Brain microvascular endothelial cell (primary cell): ENCODE data around the gene SLC25A13.

Experiments used
- DNase-seq: peaks from one replicate; pipeline ENCODE4 v3.0.0-alpha.2; 2020
- H3K27ac ChIP-seq: fragments of 250-450 bp; sonication (Bioruptor Pico); 2 replicates; pipeline ENCODE4 v1.5.1; 2020; ENCODE audit warnings: mild to moderate bottlenecking, moderate library complexity
- H3K27me3 ChIP-seq: fragments of 250-450 bp; sonication (Bioruptor Pico); replicated peaks from 2 replicates; pipeline ENCODE4 v1.5.1; 2020; ENCODE audit warnings: mild to moderate bottlenecking
- H3K36me3 ChIP-seq: fragments of 250-450 bp; sonication (Bioruptor Pico); replicated peaks from 2 replicates; pipeline ENCODE4 v1.5.1; 2020; ENCODE audit warnings: mild to moderate bottlenecking
- H3K4me3 ChIP-seq: 2 replicates; pipeline ENCODE4 v1.5.1; 2011; ENCODE audit warnings: low read depth, mild to moderate bottlenecking, control low read depth, low read length, moderate library complexity
- in situ Hi-C: cut with HindIII; loops from 2 replicates; pipeline ENCODE4 v1.10.0; 2017; ENCODE audit warnings: low sequenced_read_pairs, low pct_ligation_motif_present
- TF ChIP-seq, protein P1 (sequence below): IDR thresholded peaks from 2 replicates; pipeline ENCODE4 v1.5.1; 2011; ENCODE audit warnings: low read depth, mild to moderate bottlenecking, moderate library complexity, low read length, control low read depth, inconsistent platforms; ENCODE audit errors: missing control alignments

Gene SLC25A13

DNA sequence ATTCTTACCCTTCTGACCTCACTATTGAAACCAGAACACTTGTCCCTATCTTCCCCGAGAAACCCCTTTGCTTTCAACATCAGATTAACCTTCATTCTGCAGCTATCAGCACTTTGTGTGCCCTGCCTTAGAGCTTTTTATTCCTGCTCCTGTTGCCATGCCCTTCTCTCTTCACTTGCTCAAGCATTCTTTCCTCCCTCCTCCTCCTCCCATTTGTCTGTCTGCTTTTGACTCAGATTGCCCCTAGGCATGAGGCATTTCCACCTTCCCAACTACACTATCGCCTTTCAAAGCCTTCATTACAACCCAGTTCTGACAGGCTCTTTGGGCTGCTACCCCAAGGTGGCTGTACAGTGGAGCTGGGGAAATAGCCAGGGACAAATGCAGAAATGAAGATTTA is 143.3 kb downstream of the SLC25A13 start:
- Histone ChIP-seq H3K27ac (no peak overlapping the region), H3K27me3 (no peaks in the 10 kb centered on the region), H3K4me3 (no peak overlapping the region), H3K36me3 (peaks cover 2% of the 10 kb centered on the region)
- in situ Hi-C loops: no loop called here
- DNase-seq: no peak
- TF ChIP-seq, protein P1, sequence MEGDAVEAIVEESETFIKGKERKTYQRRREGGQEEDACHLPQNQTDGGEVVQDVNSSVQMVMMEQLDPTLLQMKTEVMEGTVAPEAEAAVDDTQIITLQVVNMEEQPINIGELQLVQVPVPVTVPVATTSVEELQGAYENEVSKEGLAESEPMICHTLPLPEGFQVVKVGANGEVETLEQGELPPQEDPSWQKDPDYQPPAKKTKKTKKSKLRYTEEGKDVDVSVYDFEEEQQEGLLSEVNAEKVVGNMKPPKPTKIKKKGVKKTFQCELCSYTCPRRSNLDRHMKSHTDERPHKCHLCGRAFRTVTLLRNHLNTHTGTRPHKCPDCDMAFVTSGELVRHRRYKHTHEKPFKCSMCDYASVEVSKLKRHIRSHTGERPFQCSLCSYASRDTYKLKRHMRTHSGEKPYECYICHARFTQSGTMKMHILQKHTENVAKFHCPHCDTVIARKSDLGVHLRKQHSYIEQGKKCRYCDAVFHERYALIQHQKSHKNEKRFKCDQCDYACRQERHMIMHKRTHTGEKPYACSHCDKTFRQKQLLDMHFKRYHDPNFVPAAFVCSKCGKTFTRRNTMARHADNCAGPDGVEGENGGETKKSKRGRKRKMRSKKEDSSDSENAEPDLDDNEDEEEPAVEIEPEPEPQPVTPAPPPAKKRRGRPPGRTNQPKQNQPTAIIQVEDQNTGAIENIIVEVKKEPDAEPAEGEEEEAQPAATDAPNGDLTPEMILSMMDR: no peak

DNA sequence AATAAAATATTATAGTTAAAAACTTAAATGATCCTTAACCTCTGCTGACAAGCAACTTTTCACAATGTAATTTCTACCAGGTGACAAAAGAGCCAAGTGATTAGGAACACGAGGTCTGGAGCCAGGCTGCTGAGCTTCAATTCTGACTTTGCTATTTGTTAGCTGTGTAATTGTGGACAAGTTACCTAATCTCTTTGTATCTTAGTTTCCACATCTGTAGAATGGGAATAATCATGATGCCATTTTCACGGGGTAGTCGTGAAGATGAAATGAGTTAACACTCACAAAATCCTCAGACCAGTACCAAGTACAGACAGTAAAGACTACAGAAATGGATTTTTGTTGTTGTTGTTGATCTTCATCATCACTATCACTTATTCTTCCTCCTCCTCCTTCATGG is 144.5 kb downstream of the SLC25A13 start:
- H3K27ac ChIP-seq: no peak overlapping the region
- no peaks in the 10 kb centered on the region for H3K36me3 ChIP-seq
- no peaks in the 10 kb centered on the region for H3K27me3 ChIP-seq

DNA sequence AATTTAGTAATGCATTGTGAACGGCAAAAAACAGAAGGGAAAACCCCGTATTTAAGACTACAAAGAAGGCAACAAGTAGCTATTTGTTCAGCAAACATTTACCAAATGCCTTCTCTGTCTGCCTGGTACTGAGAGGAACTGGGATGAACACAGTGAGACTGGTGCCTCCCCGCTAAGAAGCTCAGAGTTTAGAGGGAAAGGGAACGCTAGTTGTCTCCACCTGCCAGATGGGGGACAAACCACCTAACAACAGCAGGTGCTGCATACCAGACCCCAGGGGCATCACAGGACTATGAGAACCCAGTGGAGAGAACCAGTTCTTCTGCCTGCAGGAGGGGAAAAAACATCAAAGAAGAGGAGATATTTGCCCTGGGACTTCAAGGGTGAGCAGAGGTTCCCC is 147.1 kb downstream of the SLC25A13 start:
- H3K27ac ChIP-seq: no peak overlapping the region
- DNase-seq: no peak
- TF ChIP-seq, protein P1: no peak
- no peaks in the 10 kb centered on the region for H3K36me3 ChIP-seq
- H3K27me3 ChIP-seq: no peaks in the 10 kb centered on the region
- in situ Hi-C loops: no loop called here
- H3K4me3 ChIP-seq: no peak overlapping the region

More for the DNA sequence above, 144.5 kb downstream of the SLC25A13 start:
- no peak overlapping the region for H3K4me3 ChIP-seq
- DNase-seq: no peak
- in situ Hi-C loops: no loop called here
- TF ChIP-seq, protein P1: no peak

DNA sequence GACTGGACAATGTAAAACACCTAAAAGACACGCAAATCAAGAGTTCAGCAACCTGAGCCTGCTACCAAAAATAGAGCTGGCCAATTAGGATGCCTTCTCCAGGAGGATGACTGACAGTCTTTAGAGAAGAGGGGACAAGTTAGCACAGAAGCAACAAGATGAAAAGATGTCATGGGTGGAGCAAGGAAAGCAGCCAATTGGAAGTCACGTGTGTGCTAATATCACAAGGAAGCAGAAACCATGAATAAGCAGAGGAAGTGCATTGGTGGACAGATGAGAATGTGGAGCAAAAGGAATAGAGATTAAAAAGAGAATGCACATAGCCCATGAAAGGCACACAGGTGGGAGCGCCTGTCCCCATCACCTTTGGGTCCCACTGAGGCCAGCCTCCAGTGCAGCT is 148.1 kb downstream of the SLC25A13 start:
- H3K4me3 ChIP-seq: no peak overlapping the region
- H3K27ac ChIP-seq: no peak overlapping the region
- TF ChIP-seq, protein P1: no peak
- H3K36me3 ChIP-seq: no peaks in the 10 kb centered on the region
- in situ Hi-C loops: no loop called here
- H3K27me3 ChIP-seq: no peaks in the 10 kb centered on the region
- no peak for DNase-seq

DNA sequence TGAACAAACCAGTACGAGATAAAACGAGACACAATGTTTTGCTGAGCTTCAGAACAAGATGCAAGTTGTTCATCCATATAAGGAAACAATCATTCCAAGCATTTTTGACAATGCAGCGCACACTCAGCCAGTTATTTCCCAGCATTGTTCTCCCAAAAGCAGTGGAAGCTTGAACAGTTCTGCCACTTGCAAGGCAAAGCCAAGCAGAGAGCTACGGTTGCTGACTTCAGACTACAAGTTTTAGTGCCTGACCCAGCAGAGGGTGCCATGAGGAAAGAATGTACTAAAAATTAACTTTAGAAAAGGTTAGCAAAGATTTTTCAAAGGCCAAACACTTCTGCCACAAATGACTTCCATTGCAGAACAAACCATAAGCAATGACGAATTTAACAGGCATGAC is 152.5 kb downstream of the SLC25A13 start:
- H3K27ac ChIP-seq: no peak overlapping the region
- in situ Hi-C loops: no loop called here
- no peak overlapping the region for H3K4me3 ChIP-seq
- TF ChIP-seq, protein P1: no peak
- H3K36me3 ChIP-seq: no peaks in the 10 kb centered on the region
- no peaks in the 10 kb centered on the region for H3K27me3 ChIP-seq
- peak; percentile 35 for DNase-seq

DNA sequence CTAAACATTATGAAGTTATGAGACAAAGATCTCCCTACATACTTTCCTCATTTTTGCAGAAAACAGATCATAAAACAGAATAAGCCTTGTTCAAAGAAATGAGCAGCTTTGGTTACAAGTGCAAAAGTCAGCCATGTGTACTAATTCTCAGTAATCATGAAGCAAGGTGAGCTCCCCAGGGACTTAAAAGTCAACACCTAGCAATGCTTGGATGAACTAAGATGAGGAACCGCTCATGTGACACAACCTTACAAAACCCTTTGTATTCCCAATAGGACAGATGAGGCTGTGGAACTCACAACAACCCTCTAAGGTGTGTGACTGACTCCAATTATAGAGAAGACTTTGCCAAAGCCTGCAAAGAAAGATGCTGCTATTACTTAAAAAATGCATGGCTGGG is 154.5 kb downstream of the SLC25A13 start:
- no peak overlapping the region for H3K4me3 ChIP-seq
- in situ Hi-C loops: no loop called here
- H3K27me3 ChIP-seq: no peaks in the 10 kb centered on the region
- no peak for DNase-seq
- TF ChIP-seq, protein P1: no peak
- no peak overlapping the region for H3K27ac ChIP-seq
- no peaks in the 10 kb centered on the region for H3K36me3 ChIP-seq
